HG03565 (cell line): ENCODE data around the gene ADAMTS5.

ENCODE experiments used
- ATAC-seq: cut with Tn5 transposase; IDR thresholded peaks from one replicate; pipeline ENCODE4 v1.9.1; 2021; ENCODE audit warnings: mild to moderate bottlenecking, moderate library complexity; ENCODE audit not compliant: unreplicated experiment

Gene ADAMTS5

DNA sequence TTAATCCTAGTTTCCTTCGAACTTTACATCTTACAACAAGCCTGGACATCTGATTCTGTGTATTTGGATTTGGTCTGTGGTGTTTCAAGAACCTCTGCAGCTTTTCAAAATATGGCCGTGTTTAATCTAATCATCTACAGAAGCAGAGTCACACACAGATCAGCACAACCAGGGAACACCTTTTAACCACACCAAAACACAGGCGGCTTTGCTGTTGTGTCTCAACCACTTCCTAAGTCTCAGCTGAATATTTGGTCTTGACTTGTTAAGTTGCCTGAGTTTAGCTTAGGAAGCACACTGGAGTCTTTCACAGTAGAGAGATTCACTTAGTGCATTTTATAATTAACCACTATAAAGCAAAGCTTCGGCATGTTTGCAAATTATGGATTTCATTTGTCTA, 17.1 kb downstream of the ADAMTS5 start:
- ATAC-seq: no peak

- ATAC-seq: no peak
Measured at GRCh38 chr21:26948194-26948593, 18.7 kb downstream of the ADAMTS5 start.

GRCh38 chr21:26946744-26947446, 20.0 kb downstream of the ADAMTS5 start:
- ATAC-seq: no peak

DNA sequence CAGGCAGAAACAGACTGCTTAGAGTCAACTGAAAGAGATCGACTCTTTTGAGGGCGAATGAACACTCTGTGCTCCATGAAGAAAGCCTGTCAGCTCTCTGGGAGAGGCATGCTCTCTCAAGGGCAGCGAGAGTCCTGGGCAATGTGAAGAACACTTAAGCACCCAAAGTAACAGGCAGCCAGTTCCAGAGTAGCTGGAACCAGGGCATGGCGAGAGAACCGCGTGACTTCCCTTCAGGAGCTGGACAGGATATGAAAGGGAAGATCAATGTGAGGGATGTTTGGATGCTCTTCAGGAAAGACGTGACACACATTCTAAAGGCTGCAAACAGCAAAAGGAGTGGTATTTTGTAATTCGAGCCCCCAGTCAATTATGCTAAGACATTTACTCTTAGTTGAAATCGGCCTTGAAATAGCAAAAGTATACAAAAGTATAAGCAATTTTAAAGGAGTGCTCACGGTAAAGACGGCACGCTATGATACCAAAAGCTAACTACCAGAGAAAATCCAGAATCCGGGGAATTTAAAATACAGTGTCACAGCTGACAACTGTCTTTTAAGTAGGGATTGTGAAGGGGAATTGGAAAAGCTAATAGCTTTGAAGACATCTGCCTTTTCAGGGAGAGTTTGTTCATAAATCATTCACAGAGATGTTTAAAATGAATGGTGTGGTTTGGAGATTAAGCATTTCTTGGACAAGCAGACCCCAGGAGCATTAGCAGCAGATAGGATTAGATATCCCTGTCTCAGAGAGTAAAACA, 20.8 kb downstream of the ADAMTS5 start:
- ATAC-seq: no peak

GRCh38 chr21:26943921-26944320, 23.0 kb downstream of the ADAMTS5 start:
- ATAC-seq: no peak

DNA sequence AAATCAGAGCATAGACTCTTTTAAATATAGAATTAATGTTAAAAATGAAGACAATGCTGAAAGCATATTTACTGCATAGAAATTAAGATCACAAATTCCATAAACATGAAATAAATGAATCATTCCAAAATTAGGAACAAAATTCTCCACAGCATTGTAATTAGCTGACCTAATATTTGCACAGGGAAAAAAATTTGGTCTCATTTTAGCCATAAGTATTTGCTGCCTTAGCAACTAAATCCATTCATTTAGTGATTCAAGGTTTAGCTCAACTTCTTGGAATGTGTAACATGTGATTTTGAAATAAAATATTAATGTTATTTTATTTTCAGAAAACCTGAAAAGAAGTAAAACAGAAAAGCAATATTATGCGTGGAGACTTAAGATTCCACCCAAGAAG, 25.5 kb downstream of the ADAMTS5 start:
- no peak for ATAC-seq

- no peak for ATAC-seq
Measured at GRCh38 chr21:26939601-26940111, 27.2 kb downstream of the ADAMTS5 start.

DNA sequence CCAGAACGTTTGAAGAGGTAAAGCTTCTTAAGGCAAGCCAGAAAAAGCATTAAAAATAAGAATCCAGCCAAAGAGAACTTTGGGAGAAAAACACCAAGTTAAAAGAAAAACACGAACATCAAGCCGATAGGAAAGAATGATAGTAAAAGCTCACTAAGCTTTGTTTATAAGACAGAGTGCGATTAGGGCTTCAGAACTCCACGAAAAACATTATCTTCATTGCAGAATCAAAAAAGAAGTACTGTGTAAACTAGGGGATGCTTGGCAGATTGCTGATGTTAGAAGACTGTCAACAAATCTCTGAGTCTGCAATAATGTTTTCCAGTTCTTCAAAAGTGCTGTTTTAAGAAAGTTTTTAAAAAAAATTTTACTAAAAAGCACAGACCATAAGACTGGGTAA, 30.2 kb downstream of the ADAMTS5 start:
- ATAC-seq: no peak

DNA sequence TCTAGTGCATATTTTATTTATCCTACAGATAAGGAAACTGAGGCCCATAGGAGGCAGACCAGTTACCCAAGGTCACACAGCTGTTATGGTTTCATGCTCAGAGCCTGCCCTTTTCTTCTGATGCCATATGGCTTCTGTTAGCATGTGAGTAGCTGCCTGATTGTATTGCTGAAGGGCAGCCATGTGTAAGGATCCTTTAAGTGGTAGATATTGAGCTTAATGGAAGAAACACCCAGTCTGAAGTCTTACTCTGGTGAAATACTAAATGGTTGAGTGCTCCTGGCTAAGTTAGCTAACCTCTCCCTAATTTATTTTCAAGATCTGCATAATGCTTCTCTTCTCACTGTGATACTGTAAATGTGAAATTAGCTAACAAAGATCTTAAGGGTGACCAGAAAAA, 30.9 kb downstream of the ADAMTS5 start:
- no peak for ATAC-seq

DNA sequence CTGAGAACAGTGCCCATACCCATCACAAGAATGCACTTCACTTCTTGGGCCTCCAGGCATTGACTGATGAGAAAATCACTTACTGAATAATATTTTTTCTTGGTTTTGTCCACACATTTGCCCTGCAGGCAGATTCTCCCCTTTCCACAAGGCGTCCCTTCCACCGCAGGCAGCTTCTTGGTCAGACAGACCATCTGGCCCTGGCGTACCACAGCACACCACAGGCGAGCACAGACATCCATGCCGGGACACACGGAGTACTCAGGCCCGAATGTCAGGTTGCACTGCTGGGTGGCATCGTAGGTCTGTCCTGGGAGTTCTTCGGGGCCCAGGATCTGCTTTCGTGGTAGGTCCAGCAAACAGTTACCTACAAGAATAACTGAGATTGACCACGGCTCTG, 32.5 kb downstream of the ADAMTS5 start:
- ATAC-seq: no peak

DNA sequence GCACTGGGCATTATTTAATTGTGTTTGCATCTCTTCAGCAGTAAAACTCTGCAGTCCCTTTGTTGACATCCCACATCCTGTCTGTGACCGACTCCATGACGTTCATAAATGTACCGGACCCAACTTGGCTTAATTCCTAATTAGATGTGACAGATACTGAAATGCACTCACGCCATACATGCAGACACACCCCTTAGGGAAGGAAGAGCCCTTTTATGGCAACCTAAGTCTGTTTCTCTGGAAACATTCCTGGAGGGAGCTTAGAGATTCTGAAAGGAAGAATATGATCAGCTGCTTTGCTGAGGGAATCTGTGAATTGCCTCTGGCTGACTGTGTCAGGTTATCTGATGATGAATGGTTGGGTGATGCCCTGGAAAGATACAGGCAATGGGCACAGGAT, 33.4 kb downstream of the ADAMTS5 start:
- no peak for ATAC-seq

DNA sequence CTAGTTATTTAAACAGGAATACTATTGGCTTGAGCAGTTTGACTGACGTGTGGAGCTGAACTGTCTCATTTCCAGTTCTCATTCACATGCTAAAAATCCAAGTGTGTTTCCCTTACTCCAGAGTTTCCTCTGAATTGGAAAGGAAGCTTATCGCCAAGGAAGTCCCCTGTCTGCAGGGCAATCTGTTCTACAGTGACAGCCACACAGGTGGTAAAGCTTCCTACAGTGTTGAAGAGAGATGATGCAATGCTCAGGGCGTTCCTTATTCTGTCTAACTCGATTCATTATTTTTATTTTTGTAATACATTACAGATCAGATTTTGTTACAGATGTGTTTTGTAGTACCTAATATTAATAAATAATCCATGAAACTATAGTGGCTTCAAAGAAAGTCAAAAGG, 41.3 kb downstream of the ADAMTS5 start:
- no peak for ATAC-seq

GRCh38 chr21:26925122-26925521, 41.8 kb downstream of the ADAMTS5 start:
- no peak for ATAC-seq

DNA sequence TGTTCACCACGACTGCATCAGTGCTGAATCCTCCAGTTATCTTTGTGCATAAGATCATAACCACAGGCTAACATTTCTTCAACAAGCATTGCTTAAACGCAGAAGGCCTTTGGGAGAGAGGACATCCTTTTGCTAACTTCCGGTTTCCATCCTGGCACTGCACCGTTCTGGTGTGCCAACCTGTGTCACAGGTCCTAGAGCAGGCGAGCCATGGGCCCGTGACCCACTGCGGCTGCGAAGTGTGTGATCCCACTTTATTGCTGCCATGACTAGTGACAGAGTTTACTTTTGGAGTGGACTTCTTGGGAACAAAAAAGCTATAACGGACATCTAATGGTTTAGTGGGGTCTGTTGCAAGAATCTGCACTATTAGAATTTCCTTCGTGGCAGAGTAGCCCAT, 42.9 kb downstream of the ADAMTS5 start:
- no peak for ATAC-seq

GRCh38 chr21:26920055-26920454, 46.8 kb downstream of the ADAMTS5 start:
- ATAC-seq: no peak

DNA sequence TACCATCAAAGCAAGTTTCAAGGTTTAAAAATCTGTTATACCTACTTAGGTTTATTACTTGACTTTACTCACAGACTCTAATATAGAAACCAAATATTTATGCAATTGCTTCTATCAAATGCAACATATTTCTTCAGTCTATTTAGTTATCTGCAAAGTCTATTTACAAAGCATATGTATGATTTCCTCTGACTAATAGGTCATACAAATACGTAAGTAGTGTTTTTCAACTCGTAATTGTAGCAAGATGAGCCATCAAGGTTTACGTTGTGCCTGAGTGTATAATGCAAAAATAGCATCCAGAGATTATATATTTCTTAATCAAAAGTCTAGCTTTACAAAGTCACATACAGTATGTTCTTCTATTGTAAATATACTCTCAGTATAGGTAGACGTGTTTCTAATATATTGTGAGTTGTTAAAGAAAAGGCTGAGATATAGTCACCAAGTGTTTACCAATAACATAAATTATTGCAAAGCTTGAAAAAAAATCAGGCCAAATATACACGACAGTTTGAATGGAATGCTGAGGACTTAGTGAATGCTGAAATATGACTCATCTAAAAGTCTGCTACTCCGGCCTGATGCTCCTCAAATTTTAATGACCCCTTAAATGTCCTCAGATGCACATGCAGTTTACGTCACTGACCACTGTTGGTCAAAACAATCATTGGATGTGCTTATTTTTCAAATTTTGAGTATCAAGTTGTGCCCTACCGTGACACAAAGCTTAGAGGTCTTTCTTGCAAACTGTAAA, 48.4 kb downstream of the ADAMTS5 start:
- ATAC-seq: no peak

DNA sequence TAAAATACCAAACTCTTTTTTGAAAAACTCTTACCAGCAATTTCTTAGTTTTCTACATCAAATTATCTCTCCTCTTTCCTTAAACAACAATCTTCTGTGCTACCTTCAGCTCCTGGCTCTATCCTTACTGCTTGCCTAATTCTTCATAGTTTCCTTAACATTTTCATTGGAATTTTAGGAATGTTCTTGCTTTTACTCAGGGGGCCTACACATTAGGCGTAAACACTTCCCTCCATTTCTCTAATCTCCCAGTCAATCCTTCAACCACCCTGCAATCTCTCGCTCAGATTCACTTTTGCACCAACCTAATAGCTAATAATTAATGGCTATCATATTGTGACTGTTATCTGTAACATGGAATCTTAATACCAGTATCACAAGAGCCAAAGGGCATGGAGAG, 50.1 kb downstream of the ADAMTS5 start:
- no peak for ATAC-seq

DNA sequence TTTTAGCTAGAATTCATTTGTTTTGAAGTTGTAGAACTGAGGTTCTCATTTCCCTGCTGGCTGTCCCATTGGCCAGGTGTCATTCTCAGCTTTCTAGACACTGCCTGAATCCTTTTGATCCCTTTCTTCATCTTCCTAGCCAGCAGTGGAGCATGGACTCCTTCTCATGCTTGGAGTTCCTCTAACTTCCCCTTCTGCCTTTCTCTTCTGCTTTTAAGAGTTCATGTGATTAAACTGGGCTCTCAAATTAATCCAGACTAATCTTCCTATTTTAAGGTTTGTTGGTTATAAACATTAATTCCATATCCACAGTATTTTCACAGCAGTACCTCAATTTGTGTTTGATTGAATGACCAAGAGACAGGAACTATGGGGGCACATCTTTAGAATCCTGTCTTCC, 52.3 kb downstream of the ADAMTS5 start:
- no peak for ATAC-seq

DNA sequence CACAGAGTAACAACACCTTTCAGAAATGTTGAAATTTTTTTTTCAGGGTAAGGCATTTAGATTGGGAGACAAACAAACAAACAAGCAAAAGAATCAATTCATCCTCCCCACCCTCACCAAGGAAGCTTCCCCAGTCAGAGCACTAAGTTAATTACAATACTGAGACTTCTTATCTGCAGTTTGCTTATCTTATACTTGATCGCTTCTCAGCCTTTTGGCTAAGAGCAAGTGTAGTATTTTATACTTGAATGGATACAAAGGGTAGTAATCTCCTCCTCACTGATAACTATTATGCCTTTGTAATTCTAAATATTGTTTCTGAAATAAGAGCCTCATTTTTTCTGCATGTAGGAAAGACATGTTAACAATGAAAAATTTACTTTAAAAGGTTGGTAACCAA, 54.4 kb downstream of the ADAMTS5 start:
- no peak for ATAC-seq

DNA sequence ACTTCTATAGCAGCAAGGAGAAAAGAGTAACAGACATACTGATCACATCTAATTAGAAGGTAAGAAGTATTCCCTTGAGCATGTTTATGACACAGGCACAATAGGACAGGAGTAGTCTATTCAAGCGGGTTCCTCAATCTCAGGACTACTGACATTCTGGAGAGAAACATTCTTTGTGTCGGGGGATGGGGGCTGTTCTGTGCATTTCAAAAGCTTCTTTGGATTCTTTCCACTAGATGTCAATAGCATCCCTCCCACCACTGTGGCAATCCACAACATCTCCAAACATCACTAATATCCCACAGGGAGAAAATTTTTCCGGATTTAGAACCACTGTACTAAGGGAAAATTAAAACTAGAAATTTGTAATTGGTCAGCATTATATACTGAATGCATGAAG, 56.9 kb downstream of the ADAMTS5 start:
- ATAC-seq: no peak

DNA sequence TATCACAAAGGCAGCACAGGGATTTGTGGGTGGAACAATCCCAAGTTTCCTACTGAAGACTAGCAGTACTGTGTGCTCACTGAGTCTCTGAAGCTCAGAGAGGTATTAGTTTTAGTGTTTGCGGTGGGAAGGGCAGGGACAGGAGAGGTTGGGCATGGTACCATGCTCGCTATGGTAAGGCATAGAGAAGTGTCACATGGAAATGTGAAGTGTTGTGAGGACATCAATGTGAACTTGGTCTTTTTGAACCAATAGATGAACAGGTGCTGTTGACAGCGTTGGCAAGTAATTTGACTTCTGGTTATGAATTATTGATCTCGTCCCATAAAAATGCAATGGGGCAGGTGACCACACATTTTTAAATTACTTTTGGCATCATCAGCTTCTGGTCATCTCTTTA, 65.9 kb downstream of the ADAMTS5 start:
- ATAC-seq: no peak

DNA sequence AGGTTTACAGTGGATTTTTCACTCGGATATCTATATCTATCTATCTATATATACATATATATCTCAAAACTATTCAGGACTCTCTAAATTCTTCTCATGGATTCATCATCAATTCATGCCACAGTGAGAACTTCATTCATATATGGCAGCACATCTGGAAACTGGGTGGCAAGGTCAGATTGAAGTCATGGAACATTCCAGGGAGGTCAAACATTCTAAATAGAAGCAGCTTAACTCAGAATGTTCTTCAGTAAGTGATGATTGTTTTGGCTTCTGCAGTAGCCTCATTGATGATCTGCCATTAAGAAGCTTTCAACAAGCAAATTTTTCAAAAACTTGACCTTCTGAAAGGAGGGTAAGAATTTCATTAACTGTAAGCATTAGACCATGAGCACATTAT, 74.7 kb downstream of the ADAMTS5 start:
- ATAC-seq: no peak
